Upper lobe of right lung (tissue), 1 donor: ENCODE measurements around the gene CDH13. TPM values are rescaled to one million over a fixed set of nuclear protein-coding genes. Genes with fewer than 3 reads are reported as not detected.

Experiments used
- ATAC-seq: fragments of 200-7000 bp; cut with Tn5 transposase; one replicate; pipeline ENCODE4 v1.9.1; 2020; ENCODE audit warnings: mild to moderate bottlenecking, moderate library complexity
- DNase-seq: peaks from one replicate; pipeline ENCODE4 v3.0.0-alpha.2; 2020
- H3K27ac ChIP-seq: fragments of 200-600 bp; one replicate; pipeline ENCODE4 v1.8.0; 2022
- H3K27me3 ChIP-seq: fragments of 200-600 bp; one replicate; pipeline ENCODE4 v1.8.0; 2022; ENCODE audit warnings: mild to moderate bottlenecking
- H3K36me3 ChIP-seq: fragments of 200-600 bp; one replicate; pipeline ENCODE4 v1.8.0; 2022
- H3K4me1 ChIP-seq: fragments of 200-600 bp; one replicate; pipeline ENCODE4 v1.8.0; 2022
- H3K4me3 ChIP-seq: fragments of 200-600 bp; one replicate; pipeline ENCODE4 v1.8.0; 2022; ENCODE audit warnings: mild to moderate bottlenecking
- H3K9me3 ChIP-seq: fragments of 200-600 bp; one replicate; pipeline ENCODE4 v1.8.0; 2022
- CTCF ChIP-seq: fragments of 200-600 bp; IDR thresholded peaks from one replicate; pipeline ENCODE4 v1.8.0; 2022; ENCODE audit warnings: antibody characterized with exemption
- intact Hi-C: fragments of 100-400 bp; cut with DNase I; formaldehyde crosslinking; loops from one replicate; pipeline ENCODE4 v1.11.0; 2022
- total RNA-seq: library from RNA; stranded (reverse); fragmentation: NEBNext Ultra II Directional; extraction: Animal tissue kit (Norgen Biotek cat#: 25700); gene quantifications from one replicate; pipeline ENCODE4 v1.2.1, GENCODE V29; 2021
- donor health status: DM: no; HTN: yes; CAD: no; lungs with severe emphysema.

The CDH13 gene
- total RNA-seq, 1 donor from 2014 or later: 27.2 TPM

- intact Hi-C loops: no loop called here
- Histone ChIP-seq H3K36me3 (no peaks in the 10 kb centered on the region), H3K4me1 (no peaks in the 10 kb centered on the region), H3K4me3 (no peak overlapping the region), H3K27ac (no peak overlapping the region), H3K9me3 (no peaks in the 10 kb centered on the region), H3K27me3 (no peaks in the 10 kb centered on the region)
- DNase-seq (no peak), ATAC-seq (no peak)
- no peak for TF ChIP-seq CTCF
Measured at GRCh38 chr16:83115491-83116232, 488.9 kb downstream of the CDH13 start.

GRCh38 chr16:83116274-83116892 is 489.6 kb downstream of the CDH13 start:
- Histone ChIP-seq H3K9me3 (no peaks in the 10 kb centered on the region), H3K27me3 (no peaks in the 10 kb centered on the region), H3K27ac (no peak overlapping the region), H3K36me3 (no peaks in the 10 kb centered on the region), H3K4me3 (no peak overlapping the region), H3K4me1 (no peaks in the 10 kb centered on the region)
- DNase-seq: no peak
- no peak for TF ChIP-seq CTCF
- intact Hi-C loops: no loop called here
- ATAC-seq: no peak

- Histone ChIP-seq H3K36me3 (no peaks in the 10 kb centered on the region), H3K9me3 (no peaks in the 10 kb centered on the region), H3K4me3 (no peak overlapping the region), H3K27me3 (no peaks in the 10 kb centered on the region), H3K4me1 (no peaks in the 10 kb centered on the region), H3K27ac (no peak overlapping the region)
- intact Hi-C loops: no loop called here
- ATAC-seq: no peak
- no peak for DNase-seq
- TF ChIP-seq CTCF: no peak
Measured at GRCh38 chr16:83117810-83118209, 491.0 kb downstream of the CDH13 start.

GRCh38 chr16:83118365-83118764 is 491.6 kb downstream of the CDH13 start:
- no peaks in the 10 kb centered on the region for H3K36me3 ChIP-seq
- DNase-seq (no peak), ATAC-seq (no peak)
- no peaks in the 10 kb centered on the region for H3K4me1 ChIP-seq
- H3K27me3 ChIP-seq: no peaks in the 10 kb centered on the region
- H3K4me3 ChIP-seq: no peak overlapping the region
- intact Hi-C loops: no loop called here
- no peak overlapping the region for H3K27ac ChIP-seq
- no peak for TF ChIP-seq CTCF
- H3K9me3 ChIP-seq: no peaks in the 10 kb centered on the region

- no peaks in the 10 kb centered on the region for H3K4me1 ChIP-seq
- DNase-seq (no peak), ATAC-seq (no peak)
- H3K9me3 ChIP-seq: peaks cover 4% of the 10 kb centered on the region
- no peaks in the 10 kb centered on the region for H3K36me3 ChIP-seq
- no peak for TF ChIP-seq CTCF
- intact Hi-C loops: no loop called here
- no peak overlapping the region for H3K4me3 ChIP-seq
- H3K27ac ChIP-seq: no peak overlapping the region
- H3K27me3 ChIP-seq: no peaks in the 10 kb centered on the region
Measured at GRCh38 chr16:83125999-83126568, 499.3 kb downstream of the CDH13 start.
